GM18858 (cell line): ENCODE results near the gene CPZ.
"Not testable (repeated sequence)": the region's sequence is repeated elsewhere in the genome, so short reads cannot be mapped to it uniquely, and the experiment has no call there.

Experiments
- ATAC-seq: cut with Tn5 transposase; IDR thresholded peaks from one replicate; pipeline ENCODE4 v1.9.1; 2021; ENCODE audit not compliant: unreplicated experiment

Gene CPZ

DNA sequence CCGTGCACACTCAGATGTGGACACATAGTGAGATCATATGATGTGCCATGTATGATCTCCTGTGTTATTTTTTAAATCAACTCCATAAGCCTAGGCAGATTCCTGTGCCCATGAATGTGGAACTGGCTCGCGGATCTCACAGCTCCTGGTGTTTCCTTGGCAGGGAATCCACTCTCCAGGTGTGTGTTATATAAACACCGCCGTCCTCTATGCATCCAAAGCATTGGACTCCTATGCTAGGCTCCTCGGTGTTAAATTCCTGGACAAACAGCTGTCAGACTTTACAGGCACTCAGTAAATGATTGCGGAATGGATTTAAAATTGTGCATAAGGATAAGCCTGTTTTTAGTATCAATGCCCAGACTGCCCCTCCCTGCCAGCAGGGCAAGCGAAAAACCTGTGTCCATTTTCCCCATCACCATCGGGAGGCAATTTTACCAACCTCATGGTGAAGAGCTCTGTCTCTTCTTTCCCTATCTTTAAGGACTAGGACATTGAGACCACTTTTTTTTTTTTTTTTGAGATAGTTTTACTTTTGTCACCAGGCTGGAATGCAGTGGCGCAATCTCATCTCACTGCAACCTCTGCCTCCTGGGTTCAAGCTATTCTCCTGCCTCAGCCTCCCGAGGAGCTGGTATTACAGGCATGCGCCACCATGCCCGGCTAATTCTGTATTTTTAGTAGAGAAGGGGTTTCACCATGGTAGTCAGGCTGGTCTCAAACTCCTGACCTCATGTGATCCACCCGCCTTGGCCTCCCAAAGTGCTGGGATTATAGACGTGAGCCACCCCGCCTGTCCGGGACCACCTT is 36.0 kb upstream of the CPZ start:
- no peak for ATAC-seq

DNA sequence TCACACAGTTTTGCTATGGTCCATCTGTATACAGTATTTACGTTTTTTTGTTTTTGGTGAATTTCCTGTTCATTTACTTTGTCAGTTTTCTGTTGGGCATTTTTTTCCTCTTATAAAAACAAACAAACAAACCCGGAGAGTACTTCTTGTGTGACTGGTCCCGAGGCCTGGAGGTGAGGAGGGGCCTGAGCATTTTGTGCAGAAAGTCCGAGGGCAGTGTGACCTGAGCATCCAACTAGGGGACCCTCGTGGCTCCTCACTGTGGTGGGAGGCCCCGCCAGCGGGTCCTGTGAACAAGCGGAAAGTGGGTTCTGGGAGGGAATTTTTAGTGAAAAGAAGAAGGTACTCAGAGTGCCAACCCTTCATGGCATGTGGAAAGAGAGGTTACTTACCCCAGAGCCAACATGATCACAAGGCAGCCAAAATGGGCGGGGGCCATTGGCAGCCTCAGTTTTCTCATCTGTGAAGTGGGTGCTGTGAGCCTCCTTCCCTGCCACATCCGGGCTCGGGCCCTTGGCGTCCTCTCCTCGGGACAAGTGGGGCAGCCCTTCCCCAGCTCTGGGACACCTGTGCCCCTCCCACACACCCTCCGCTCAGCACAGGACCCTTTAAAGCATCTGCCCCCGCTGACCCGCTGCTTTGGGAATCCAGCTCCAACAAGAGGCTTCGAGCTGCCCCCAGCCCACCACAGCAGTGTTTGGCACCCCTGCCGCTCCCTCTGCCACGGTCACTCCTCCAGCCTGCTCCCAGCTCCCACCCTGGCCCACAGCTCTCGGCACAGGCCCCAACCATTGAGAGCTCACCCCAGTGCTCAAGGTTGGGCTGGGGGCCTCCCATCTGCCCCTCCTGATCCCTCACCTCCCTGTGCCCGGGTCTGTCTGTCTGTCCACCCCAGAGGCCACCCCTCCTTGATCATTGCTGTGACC is 35.2 kb upstream of the CPZ start:
- no peak for ATAC-seq

DNA sequence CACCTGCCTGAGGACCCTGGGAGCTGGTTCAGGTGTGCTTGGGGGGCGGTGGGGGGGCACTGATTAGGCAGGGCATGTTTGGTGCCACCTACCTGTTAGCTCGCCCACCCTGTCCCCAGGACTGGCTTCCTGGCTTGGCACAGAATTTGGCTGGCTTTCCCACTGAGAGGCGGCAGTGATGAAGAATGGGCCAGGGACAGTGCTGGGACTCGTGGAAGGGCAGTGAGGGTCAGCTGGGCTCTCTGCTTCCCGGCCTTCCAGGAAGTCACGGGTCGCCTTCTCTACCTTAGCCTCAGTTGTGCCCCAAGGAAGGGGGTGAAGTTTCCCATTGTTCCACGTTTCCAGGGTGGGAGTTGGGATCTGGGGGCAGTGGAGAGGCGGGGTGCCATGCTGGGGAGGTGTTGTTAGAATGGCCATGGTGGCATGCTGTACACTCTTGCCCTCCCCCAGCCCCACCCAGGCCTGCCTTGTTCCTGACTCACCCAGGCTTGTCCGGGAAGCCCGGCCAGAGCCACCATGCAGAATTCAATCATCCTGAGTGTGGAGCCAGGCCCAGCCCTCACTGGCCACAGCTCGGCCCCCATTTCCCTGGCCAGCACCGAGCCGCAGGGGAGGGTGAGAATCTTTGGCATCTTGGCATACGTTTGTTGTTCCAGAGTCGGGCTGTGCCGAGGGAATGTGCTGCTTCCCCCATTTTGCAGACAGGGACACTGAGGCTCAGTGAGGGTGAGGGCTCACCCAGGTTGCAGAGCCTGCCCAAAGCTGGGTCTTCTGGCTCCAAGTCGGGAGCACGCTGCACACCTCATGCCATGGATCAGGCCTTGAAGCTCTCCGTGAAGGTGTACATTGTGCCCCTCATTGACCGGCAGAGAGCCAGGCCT is 34.2 kb upstream of the CPZ start:
- ATAC-seq = no peak

DNA sequence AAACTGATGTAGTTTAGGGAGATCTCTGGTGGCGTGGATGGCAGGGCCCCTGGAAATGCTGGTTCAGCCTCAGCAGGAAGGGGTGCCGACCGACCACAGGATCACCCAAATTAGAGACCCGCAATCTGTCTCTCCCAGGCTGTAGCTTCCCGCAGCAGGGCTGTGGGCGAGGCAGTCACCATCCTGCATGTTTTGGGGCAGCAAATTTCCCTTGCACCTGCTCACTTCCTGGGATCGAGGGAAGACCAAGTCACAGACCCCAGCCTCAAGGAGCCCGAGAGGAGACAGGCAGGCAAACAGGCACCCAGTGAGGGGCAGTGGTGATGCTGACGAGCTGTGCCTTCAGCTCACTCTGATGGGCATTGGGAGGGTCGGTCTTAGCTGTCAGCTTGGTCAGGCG is 33.6 kb upstream of the CPZ start:
- ATAC-seq = no peak

DNA sequence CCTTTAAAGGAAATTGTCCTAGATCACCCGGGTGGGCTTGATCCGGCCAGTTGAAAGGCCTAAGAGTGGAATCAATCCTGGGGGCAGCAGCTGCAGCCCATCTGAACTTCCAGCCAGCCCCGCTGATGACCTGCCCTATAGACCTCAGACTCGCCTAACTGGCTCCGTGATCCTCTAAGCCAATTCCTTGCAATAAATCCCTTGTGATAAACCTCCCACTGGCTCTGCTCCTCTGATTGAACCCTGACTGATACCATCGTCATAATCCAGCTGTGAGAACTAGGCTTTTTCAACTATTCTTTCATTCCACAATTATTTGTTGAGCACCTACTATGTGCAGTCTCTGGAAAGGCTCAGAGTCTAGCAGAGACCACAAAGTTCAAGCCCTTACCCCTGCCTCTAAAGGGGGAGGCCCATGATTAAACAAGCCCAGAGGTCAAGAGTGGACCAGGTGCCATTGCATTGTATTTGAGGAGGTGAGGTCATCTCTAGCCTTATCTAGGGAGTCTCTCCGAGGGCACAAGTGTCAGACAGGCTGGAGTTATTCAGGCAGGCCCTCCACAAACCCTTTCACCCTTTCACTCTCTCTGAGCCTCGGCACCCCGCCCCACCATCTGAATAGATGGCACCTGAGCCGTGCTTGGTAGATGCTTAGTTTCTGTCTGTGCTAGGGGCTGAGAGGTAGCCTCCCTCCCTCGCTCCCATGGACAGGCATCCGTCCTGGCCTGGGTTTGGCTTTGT is 32.9 kb upstream of the CPZ start:
- no peak for ATAC-seq

DNA sequence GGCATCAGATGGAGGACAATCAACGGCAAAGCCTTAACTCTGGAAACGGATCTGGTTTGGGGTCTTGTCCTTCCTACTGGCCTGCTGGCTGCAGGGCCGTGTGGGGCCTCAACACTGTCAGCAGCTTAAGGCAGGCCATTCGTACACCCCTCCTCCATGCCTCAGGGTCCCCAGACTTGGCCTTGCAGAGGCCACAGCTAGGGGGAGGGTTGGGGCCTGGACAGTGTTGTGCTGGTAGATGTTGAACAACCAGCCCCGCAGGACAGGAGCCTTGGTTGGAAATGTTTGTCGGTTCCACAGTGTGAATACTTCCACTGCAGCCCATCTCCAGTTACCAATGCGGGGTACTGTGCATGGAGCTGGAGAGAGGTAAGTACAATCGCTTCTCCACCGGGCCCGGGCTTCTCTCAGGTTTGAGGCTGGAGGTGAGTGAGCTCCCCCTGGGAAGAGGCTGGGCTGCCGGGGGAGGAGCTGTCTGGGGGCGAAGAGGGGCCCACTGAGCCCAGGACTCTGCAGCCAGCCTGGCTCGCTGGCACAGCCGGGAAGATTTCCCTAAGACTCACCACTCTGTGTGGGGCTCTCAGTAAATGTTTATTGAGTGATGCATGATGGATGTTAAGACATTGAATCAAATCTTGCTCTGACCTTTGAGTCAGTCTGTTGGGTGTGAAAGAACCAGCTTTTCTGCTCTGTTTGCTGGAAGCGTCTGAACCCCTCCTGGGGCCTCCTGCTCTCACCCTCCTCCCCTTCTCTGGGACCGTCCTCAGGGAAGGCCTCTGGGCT is 32.1 kb upstream of the CPZ start:
- no peak for ATAC-seq

DNA sequence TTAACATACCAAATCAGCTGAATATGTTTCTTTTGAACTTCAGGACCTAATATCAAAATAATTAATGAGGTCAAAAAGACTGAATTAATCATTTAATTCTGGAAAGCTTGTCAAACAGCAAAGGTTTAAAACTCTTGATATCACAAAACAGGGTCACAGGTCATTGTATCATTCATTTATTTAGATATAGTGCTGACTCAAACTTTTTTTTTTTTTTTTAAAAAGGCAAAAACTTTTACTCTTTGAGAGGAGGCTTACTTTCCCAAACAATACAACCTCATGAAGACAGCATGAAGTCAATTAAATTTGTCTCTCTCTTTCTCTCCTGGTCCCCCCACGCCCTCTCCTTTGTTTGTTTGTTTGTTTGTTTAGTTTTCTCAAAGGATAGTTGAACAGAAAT is 28.0 kb upstream of the CPZ start:
- ATAC-seq = no peak

DNA sequence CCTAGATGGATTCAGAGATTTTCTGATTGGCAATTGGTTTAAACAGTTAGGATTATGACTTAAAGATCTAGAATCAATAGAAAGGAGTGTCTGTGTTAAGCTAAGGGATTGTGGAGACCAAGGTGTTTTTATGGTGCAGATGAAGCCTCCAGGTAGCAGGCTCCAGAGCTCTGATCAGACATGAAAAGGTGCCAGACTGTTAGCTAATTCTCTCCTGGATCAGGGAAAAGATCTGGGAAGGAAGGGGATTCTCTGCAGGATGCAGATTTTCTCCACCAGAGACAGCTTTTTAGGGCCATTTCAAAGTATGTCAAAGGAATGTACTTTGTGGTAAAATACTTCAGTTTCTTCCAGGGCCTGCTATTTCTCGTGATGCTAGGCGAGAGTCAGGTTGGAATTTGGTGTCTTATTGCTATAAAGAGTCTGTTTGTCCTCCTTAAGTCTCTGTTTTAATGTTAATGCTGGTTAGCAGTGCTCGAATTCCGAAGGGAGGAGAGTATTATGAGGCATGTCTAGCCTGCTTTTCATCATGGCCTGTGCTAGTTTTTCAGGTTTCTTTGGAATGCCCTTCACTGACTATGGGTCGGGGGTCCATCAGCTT is 24.4 kb upstream of the CPZ start:
- no peak for ATAC-seq

DNA sequence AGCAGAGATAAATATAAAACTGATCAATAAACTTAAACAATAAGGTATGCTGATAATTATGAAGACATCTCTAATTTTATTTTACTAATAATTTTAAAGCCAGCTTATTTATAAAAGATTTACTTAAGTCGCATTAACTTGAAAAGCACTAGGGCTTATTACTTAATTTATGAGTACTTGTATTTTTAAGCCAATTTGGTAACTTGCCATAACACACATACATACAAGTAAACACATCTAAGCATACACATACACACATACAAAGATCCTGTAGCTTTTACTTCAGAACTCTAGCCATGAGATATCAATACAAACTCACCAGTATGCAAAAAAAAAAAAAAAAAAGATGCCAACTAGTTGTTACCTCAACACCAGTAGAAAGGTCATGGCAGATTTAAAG is 22.4 kb upstream of the CPZ start:
- ATAC-seq = no peak

DNA sequence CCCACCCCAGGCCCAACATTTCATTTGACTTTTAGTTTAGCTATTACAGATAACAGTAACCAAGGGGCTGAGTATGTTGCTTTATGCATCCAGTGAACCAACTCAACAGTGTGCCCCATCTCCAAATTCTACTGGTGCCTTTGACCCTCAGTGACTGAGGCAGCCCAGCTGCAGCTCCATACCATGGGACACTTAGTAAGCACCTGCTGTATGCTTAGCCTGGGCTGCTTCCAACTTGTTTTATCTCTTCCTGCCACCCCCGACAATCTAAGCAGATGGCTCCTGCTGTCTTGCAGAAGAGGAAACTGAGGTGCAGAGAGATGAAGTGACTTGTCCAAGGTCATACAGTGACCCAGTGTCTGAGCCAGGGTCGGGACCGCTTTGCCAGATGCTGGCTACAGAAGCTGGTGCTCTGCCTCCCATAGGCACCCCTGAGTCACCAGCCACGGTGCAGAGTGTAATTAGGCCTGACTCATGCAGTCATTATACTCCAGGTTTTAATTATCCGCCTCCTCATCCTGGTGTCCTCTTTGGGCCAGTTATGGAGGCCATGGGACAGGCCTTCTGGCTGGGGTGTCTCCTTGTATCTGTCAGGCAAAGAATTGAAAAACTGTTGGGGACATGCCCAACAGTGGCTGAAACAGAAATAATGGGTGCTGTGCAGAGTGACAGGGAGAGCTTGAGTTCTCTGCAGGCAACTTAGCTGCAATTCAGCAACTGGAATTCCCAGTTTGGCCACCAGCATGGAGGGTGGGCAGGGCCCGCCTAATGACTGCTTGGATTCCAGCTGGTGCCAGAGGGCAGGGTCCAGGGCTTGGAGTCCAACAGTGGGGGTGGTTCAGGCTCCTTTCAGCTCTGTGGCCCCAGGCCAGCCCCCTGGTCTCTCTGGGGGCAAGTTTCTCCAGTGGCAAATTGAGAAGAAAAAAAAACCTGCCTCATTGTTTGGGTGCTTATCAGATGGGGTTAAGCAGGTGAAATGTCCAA is 20.6 kb upstream of the CPZ start:
- ATAC-seq = no peak

DNA sequence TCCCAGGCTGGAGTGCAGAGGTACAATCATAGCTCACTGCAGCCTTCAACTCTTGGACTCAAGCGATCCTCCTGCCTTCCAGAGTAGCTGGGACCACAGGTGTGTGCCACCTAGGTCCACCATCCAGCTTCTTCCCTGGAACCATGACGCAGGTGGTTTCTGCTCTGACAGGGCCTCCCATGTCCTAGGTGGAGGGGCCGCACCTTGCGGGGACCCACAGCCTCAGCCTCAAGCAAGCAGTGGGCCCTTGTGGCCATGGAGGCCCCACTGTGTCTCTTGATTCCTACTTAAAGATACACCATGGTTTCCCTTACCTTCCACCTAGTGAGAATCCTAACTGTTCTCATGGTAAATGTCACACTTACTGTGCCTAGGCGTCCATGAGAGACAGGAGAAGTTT is 19.3 kb upstream of the CPZ start:
- no peak for ATAC-seq

DNA sequence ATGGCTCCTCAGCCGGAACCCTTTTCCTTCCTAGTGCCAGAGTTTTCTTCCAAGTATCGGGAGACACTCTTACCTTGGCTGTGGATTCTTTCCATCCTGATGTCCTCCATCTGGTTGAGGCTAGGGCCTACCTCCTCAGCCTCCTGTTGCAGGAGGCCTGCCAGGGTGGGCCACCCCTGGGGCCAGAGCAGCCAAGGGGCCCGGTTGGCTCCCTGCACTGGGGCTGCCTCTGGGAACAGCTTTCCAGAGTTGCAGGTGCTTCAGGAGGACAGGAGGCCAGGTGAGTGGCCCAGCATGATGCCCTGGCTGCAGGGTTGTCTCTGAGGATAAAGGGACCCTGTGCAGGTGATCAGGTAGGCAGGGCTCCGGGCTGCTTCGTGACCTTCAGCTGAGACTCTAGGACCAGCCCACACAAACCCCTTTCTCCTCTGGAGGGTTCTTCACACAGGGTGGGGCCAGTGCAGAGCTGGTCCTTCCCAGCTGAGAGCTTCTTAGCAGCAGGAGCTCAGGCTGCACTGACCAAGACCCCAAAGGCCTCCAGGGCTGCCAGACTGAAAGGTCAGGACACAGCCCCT is 17.7 kb upstream of the CPZ start:
- no peak for ATAC-seq

DNA sequence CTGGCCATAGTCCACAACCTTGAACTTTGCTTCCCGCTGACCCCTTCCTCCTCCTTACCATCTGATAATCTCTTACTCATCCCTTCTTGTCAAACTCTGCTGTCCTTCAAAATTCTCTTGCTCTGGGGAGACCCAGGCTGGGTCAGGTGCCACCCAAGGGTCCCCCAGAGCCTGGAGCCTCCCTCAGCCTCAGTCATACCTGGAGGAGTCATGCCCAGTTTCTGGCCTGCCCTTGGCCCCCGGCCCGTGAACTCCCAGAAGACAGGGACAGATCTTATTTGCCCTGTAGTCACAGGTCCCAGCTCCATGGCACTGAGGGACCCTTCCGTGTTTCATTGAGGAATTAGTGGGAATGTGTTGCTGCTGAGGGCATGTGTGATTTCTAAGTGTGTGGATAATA is 17.1 kb upstream of the CPZ start:
- no peak for ATAC-seq

DNA sequence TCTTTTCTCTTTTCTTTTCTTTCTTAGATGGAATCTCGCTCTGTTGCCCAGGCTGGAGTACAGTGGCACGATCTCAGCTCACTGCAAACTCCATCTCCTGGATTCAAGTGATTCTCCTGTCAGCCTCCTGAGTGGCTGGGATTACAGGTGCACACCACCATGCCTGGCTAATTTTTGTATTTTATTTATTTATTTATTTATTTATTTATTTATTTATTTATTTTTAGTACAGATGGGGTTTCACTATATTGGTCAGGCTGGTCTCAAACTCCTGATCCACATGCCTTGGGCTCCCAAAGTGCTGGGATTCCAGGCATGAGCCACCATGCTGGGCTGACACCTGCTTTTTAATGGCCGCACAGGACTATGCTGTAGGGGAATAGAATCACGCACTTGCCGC is 16.0 kb upstream of the CPZ start:
- not testable (repeated sequence) for ATAC-seq

DNA sequence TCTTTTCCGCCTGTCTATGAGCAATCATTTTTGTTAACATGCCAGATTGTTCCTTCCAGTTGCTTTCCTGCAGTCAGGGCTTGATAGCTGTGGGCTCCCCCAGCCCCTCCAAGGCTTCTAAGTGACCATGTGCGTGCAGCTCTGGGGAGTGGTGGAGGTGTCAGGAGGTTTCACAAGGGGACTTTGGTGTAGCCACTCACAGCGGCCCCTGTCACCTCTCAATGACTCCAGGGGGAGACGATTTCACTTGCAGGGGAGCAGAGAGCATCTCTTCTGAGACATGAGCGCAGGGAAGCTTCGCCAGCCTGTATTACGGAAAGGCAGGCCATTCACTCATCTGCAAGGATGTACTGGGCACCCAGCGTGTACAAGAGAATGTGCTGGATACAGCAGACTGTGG is 15.5 kb upstream of the CPZ start:
- no peak for ATAC-seq

DNA sequence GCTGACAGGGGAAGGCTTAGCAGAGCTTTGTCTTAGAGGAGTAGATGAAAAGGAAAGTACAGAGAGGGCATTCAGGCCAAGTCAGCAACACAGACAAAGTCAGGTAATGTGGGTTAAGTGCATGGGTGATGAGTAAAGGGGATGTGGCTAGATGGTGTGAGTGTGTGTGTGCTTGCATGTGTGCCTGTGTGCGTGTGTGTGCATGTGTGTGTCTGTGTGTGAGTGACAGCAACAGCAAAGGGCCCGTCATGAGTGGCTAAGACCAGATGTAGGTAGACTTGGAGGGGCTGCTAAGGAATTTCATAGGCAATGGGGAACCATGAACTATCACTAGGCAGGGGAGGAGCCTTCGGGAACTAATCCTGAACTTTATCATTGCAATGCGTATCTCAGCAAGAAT is 14.6 kb upstream of the CPZ start:
- ATAC-seq = no peak

DNA sequence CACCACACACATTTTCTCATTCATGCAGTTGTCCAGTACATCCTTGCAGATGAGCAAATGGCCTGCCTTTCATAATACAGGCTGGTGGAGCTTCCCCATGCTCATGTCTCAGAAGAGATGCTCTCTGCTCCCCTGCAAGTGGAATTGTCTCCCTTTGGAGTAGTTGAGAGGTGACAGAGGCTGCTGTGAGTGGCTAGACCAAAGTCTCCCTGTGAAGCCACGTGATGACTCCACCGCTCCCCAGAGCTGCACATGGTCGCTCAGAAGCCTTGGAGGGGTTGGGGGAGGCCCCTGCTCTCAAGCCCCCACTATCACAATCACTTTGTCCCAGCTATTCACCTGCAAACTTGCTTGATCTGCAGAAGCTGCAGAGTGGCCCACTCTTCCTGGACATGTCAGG is 13.8 kb upstream of the CPZ start:
- no peak for ATAC-seq
